Measurements from ENCODE around the gene CEACAM7.

- TF ChIP-seq POLR2A (IDR thresholded peaks at IDR 0.05), result no peak
- TF ChIP-seq, protein P1, sequence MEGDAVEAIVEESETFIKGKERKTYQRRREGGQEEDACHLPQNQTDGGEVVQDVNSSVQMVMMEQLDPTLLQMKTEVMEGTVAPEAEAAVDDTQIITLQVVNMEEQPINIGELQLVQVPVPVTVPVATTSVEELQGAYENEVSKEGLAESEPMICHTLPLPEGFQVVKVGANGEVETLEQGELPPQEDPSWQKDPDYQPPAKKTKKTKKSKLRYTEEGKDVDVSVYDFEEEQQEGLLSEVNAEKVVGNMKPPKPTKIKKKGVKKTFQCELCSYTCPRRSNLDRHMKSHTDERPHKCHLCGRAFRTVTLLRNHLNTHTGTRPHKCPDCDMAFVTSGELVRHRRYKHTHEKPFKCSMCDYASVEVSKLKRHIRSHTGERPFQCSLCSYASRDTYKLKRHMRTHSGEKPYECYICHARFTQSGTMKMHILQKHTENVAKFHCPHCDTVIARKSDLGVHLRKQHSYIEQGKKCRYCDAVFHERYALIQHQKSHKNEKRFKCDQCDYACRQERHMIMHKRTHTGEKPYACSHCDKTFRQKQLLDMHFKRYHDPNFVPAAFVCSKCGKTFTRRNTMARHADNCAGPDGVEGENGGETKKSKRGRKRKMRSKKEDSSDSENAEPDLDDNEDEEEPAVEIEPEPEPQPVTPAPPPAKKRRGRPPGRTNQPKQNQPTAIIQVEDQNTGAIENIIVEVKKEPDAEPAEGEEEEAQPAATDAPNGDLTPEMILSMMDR (IDR thresholded peaks at IDR 0.05), result no peak
Observed at GRCh38 chr19:41624937-41625336, 63.1 kb downstream of the CEACAM7 start.
